Mucosa of descending colon (tissue), 3 donors: ENCODE measurements around the gene AKAP8. TPM values are rescaled to one million over a fixed set of nuclear protein-coding genes. Genes with fewer than 3 reads are reported as not detected.

Experiments
- ATAC-seq: fragments of 200-7000 bp; cut with Tn5 transposase; one replicate; pipeline ENCODE4 v1.9.1; 2020; ENCODE audit warnings: mild to moderate bottlenecking, moderate library complexity
- DNase-seq, 3 donors: peaks; one replicate each; pipeline ENCODE4 v3.0.0-alpha.2; 2020
- H3K36me3 ChIP-seq: fragments of 200-600 bp; one replicate; pipeline ENCODE4 v1.8.0; 2021; ENCODE audit warnings: low read depth, mild to moderate bottlenecking
- H3K4me1 ChIP-seq: fragments of 200-600 bp; one replicate; pipeline ENCODE4 v1.8.0; 2021; ENCODE audit warnings: low read depth, mild to moderate bottlenecking
- H3K4me3 ChIP-seq: fragments of 200-600 bp; one replicate; pipeline ENCODE4 v1.8.0; 2021; ENCODE audit warnings: mild to moderate bottlenecking
- H3K9me3 ChIP-seq: fragments of 200-600 bp; one replicate; pipeline ENCODE4 v1.8.0; 2021; ENCODE audit warnings: mild to moderate bottlenecking
- intact Hi-C, 2 donors: fragments of 100-400 bp; cut with DNase I in 1 of 2; cut with micrococcal nuclease in 1 of 2; formaldehyde crosslinking; loops; one replicate each; pipeline versions ENCODE4 v1.11.0 to v1.11.1; 2022; cut with DNase I, micrococcal nuclease
- total RNA-seq, 3 donors: library from RNA; stranded (reverse); fragmentation: NEBNext Ultra II Directional in 2 of 3; extraction: Animal tissue kit (Norgen Biotek cat#: 25700) in 2 of 3; gene quantifications; one replicate each; pipeline versions ENCODE4 v1.2.1 to v1.2.4, GENCODE V29; 2021 to 2023
- TF ChIP-seq, protein P1 (sequence below): fragments of 200-600 bp; IDR thresholded peaks from one replicate; pipeline ENCODE4 v1.8.0; 2022; ENCODE audit warnings: antibody characterized with exemption, mild to moderate bottlenecking
- donor health status: DM: no; HTN: no; CAD: no; lungs with moderate emphysema.
- donor health status: DM: no; HTN: no; CAD: no.
- donor health status: DM: no; HTN: yes; CAD: no.

The AKAP8 gene
- total RNA-seq, 3 donors from 2014 or later, result 37.8 to 50.0 (median 41.3) TPM

DNA sequence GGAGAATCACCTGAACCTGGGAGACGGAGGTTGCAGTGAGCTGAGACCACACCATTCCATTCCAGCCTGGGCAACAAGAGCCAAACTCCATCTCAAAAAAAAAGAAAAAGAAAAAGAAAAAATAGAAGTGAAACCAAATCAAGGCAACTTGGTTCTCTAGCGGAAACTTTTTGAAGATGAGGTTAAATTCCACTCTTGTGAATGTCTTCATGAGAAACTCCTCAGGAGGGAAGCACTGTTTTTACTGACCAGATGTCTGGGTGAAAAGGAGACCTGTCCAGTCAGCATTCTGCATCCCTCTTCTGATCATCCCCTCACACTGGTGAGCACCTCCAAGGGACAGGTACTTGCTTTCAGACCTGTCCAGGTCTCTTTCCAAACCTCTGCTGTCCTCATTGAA lies 63.1 kb downstream of the AKAP8 start:
- Histone ChIP-seq H3K9me3 (no peaks in the 10 kb centered on the region), H3K4me3 (no peak overlapping the region), H3K4me1 (peaks cover 37% of the 10 kb centered on the region), H3K36me3 (no peaks in the 10 kb centered on the region)
- ATAC-seq (no peak), DNase-seq (no peak)
- intact Hi-C loops, result no loop called here
- TF ChIP-seq, protein P1, sequence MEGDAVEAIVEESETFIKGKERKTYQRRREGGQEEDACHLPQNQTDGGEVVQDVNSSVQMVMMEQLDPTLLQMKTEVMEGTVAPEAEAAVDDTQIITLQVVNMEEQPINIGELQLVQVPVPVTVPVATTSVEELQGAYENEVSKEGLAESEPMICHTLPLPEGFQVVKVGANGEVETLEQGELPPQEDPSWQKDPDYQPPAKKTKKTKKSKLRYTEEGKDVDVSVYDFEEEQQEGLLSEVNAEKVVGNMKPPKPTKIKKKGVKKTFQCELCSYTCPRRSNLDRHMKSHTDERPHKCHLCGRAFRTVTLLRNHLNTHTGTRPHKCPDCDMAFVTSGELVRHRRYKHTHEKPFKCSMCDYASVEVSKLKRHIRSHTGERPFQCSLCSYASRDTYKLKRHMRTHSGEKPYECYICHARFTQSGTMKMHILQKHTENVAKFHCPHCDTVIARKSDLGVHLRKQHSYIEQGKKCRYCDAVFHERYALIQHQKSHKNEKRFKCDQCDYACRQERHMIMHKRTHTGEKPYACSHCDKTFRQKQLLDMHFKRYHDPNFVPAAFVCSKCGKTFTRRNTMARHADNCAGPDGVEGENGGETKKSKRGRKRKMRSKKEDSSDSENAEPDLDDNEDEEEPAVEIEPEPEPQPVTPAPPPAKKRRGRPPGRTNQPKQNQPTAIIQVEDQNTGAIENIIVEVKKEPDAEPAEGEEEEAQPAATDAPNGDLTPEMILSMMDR, result no peak

DNA sequence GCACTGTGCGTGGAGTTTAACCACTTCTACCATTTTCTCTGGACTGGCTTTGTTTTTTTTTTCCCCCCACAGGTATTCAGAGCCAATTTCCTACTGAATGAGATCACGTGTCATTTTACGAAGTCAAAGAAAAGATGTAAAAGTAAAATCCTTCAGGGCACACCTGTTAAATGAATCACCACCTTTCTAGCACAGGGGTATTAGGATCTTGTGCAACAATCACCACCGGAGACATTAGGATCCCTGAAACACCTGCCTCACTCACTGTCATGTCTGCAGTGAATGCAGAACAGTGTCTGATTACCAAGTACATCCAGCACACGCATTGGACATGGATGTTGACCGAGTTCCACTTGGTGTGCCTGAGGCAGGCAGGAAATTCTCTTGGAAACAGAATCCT lies 64.5 kb downstream of the AKAP8 start:
- DNase-seq (no peak), ATAC-seq (no peak)
- intact Hi-C loops, result no loop called here
- Histone ChIP-seq H3K4me3 (no peak overlapping the region), H3K36me3 (no peaks in the 10 kb centered on the region), H3K4me1 (peaks cover 25% of the 10 kb centered on the region), H3K9me3 (no peaks in the 10 kb centered on the region)
- TF ChIP-seq, protein P1, result no peak

DNA sequence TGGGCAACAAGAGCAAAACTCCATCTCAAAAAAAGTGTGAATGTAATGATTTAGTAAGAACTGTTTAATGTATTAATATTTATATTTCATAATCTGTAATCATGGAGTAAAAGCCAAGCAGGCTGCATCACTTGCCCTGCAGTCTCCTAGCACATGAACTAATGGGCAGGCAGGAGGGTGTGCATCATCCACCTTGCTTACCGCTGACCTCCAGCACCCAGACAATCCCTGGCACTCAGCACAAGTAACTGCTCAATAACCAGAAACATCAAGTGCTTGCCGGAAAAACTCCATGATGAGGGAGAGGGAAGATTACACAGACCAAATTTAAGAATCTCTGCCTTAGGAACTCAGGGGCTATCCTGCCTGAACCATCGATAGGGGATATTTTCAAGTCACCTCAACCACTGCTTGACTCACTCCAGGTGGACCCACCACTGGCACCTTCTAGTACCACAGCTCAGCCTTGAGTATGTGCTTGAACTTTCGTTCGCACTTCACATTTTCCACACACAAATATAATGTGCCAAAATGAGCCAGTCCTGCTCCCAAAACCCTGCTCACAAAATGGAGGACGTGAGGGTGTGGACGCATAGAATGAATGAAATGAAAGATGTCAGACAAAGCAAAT lies 65.8 kb downstream of the AKAP8 start:
- Histone ChIP-seq H3K9me3 (no peaks in the 10 kb centered on the region), H3K4me3 (no peak overlapping the region), H3K36me3 (no peaks in the 10 kb centered on the region), H3K4me1 (peaks cover 22% of the 10 kb centered on the region)
- intact Hi-C loops, result no loop called here
- DNase-seq, result no peak
- no peak for ATAC-seq
- TF ChIP-seq, protein P1, result no peak

DNA sequence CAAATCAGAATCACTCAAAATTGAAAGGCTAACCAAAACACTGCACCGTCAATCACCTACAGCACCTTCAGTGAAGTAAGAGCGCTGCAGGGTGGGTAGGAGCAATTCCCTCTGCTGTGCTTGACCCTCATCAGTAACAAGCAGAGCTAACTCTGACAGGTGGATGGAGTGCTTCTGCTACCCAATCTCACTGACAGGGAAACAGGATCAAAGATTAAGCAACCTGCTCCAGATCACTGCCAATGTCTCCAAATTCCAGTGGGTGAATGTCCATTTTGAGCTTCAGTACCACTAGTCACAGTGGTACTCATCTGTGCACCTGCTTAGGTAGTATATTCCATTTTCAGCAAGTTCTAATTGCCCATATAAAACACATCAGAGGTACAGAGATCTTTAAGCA lies 72.4 kb downstream of the AKAP8 start:
- intact Hi-C loops, result no loop called here
- Histone ChIP-seq H3K4me1 (peaks cover 25% of the 10 kb centered on the region), H3K9me3 (no peaks in the 10 kb centered on the region), H3K4me3 (no peak overlapping the region), H3K36me3 (no peaks in the 10 kb centered on the region)
- TF ChIP-seq, protein P1, result no peak
- ATAC-seq (no peak), DNase-seq (no peak)

DNA sequence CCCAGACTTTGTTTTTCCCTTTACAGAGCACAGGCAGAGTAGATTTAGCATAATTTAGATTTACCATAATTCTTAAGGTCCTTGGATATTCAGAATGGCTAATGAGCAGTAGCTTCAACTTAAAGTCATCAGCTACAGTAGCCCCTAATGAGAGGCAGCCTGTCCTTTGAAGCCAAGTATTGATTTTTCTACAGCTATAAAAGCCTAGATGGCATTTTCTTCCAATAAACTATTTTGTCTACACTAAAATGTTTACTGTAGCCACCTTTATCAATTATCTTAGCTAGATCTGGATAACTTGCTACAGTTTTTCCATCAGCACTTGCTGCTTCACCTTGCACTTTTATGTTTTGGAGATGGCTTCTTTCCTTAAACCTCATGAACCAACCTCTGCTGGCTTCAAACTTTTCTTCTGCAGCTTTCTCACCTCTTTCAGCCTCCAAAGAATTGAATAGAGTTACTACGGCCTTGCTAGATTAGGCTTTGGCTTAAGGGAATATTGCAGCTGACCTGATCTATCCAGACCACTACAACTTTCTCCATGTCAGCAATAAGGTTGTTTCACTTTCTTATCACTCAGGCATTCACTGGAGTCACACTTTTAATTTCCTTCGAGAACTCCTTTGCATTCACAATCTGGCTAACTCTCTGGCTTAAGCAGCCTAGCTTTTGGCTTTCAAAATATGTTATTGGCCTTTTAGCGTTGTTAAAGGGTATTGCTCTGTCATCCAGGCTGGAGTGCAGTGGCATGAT lies 73.8 kb downstream of the AKAP8 start:
- DNase-seq (no peak), ATAC-seq (no peak)
- intact Hi-C loops, result no loop called here
- TF ChIP-seq, protein P1, result no peak
- H3K4me1 ChIP-seq, result peaks cover 34% of the 10 kb centered on the region
- no peaks in the 10 kb centered on the region for H3K36me3 ChIP-seq
- H3K9me3 ChIP-seq, result no peaks in the 10 kb centered on the region
- H3K4me3 ChIP-seq, result no peak overlapping the region
